ENCODE results near the gene LGALS1.

DNA sequence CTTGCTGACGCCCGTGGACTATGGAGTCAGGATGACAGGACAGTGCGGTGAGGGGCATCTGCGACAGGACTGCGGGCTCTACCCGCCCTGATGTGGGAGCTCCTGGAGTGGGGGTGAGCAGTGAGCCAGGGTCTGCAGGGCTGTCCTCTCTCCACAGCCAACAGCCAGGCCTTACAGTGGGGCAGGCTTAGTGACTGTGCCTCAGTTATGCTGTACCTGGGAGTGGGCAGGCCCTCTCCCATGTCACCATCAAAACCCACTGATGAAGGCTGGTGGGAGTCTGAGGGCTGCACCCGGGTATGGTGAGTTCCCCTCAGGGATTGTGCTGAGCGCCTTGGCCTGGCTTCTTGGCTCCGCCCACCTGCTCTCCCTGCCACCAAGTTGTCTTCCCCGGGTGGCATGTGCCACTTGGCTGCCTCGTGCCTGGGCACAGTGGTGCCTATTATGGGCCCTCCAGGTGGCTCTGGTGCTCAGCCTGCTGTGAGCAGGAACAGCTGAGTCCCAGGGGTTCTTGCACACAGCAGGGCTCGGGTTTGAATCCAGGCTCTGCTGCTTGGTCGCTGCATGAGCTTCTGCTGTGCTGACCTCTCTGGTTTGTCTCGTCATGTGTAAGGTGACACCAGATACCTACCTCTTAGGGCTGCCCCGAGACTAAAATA lies 17.3 kb downstream of the LGALS1 start:
- no peak for TF ChIP-seq CTCF (conservative IDR thresholded peaks at IDR 0.05; ENCODE audit: low read depth, low read length)
- no peak for TF ChIP-seq EZH2 (IDR thresholded peaks at IDR 0.05; ENCODE audit: borderline replicate concordance, low read depth, low read length, poor library complexity, severe bottlenecking)

Measured in A673 (cell line).